ENCODE data around the gene EMX1. TPM values are rescaled to one million over a fixed set of nuclear protein-coding genes. Genes with fewer than 3 reads are reported as not detected.

The EMX1 gene
- polyA plus RNA-seq, 1 donor from 2014 or later: 0.33 TPM

GRCh38 chr2:72927619-72928550 lies 10.6 kb downstream of the EMX1 start:
- no peaks in the 10 kb centered on the region for H3K36me3 ChIP-seq (ENCODE audit: insufficient read depth, low read length)
- peaks cover 42% of the 10 kb centered on the region for H3K27me3 ChIP-seq (ENCODE audit: insufficient read depth, low read depth, low read length)
- H3K9me3 ChIP-seq (ENCODE audit: low read length): no peaks in the 10 kb centered on the region
- H4K20me1 ChIP-seq (ENCODE audit: insufficient read depth): no peaks in the 10 kb centered on the region
- no peak overlapping the region for H3K9ac ChIP-seq (ENCODE audit: low read length)
- no peak overlapping the region for H2AFZ ChIP-seq (ENCODE audit: low read depth, low read length)
- no peak overlapping the region for H3K27ac ChIP-seq (ENCODE audit: low read length)
- H3F3A ChIP-seq (ENCODE audit: insufficient read depth, low read length, poor library complexity, severe bottlenecking): no peaks in the 10 kb centered on the region
- H3K4me2 ChIP-seq (ENCODE audit: low read length): no peak overlapping the region
- H3K9me2 ChIP-seq (ENCODE audit: insufficient read depth, low read length): no peaks in the 10 kb centered on the region
- TF ChIP-seq REST (IDR thresholded peaks at IDR 0.05; ENCODE audit: borderline replicate concordance): no peak
- TF ChIP-seq TAF1 (IDR thresholded peaks at IDR 0.05; ENCODE audit: low read depth): no peak
- TF ChIP-seq EZH2 (IDR thresholded peaks at IDR 0.05; ENCODE audit: borderline replicate concordance, insufficient read depth, low read length, poor library complexity, severe bottlenecking): no peak
- TF ChIP-seq RAD21 (conservative IDR thresholded peaks at IDR 0.05): no peak
- peaks cover under 1% of the 10 kb centered on the region for H3K79me2 ChIP-seq (replicated peaks; ENCODE audit: insufficient read depth, low read length)
- H3K4me3 ChIP-seq (ENCODE audit: low read length): no peak overlapping the region

- no peak for TF ChIP-seq MXI1 (conservative IDR thresholded peaks at IDR 0.05; ENCODE audit: poor library complexity, severe bottlenecking)
- no peak for TF ChIP-seq REST (IDR thresholded peaks at IDR 0.05; ENCODE audit: borderline replicate concordance)
- no peak for TF ChIP-seq SMC3 (conservative IDR thresholded peaks at IDR 0.05; ENCODE audit: poor library complexity)
- no peak for TF ChIP-seq TAF1 (IDR thresholded peaks at IDR 0.05; ENCODE audit: low read depth)
- no peak for TF ChIP-seq POLR2AphosphoS5 (IDR thresholded peaks at IDR 0.05)
- no peak for TF ChIP-seq CTCF (IDR thresholded peaks at IDR 0.05; ENCODE audit: poor library complexity, severe bottlenecking)
- TF ChIP-seq RAD21 (conservative IDR thresholded peaks at IDR 0.05): no peak
- TF ChIP-seq EP300 (conservative IDR thresholded peaks at IDR 0.05; ENCODE audit: poor library complexity, severe bottlenecking): no peak
- no peak for TF ChIP-seq EZH2 (IDR thresholded peaks at IDR 0.05; ENCODE audit: borderline replicate concordance, insufficient read depth, low read length, poor library complexity, severe bottlenecking)
- Histone ChIP-seq H3K9me3 (ENCODE audit: low read length) (no peaks in the 10 kb centered on the region), H3K27ac (ENCODE audit: low read length) (no peak overlapping the region), H4K20me1 (ENCODE audit: insufficient read depth) (no peaks in the 10 kb centered on the region), H3K36me3 (ENCODE audit: insufficient read depth, low read length) (no peaks in the 10 kb centered on the region), H3K9ac (ENCODE audit: low read length) (no peak overlapping the region), H3K27me3 (ENCODE audit: insufficient read depth, low read depth, low read length) (peaks cover 31% of the 10 kb centered on the region), H3K4me3 (ENCODE audit: low read length) (no peak overlapping the region), H3K9me2 (ENCODE audit: insufficient read depth, low read length) (no peaks in the 10 kb centered on the region), H3K4me2 (ENCODE audit: low read length) (no peak overlapping the region), H3K79me2 (replicated peaks; ENCODE audit: insufficient read depth, low read length) (no peaks in the 10 kb centered on the region), H3F3A (ENCODE audit: insufficient read depth, low read length, poor library complexity, severe bottlenecking) (no peaks in the 10 kb centered on the region), H2AFZ (ENCODE audit: low read depth, low read length) (no peak overlapping the region)
Measured at GRCh38 chr2:72929010-72929409, 11.7 kb downstream of the EMX1 start.

Measured in neural cell (in vitro differentiated cells).